Fibroblast of lung (primary cell): ENCODE measurements around the gene FHIT. TPM values are rescaled to one million over a fixed set of nuclear protein-coding genes. Genes with fewer than 3 reads are reported as not detected.

Experiments
- DNase-seq, 2 donors: peaks; one replicate each; pipeline versions ENCODE4 v3.0.0 to v3.0.0-alpha.2; 2010; ENCODE audit warnings: low read depth in 2 of 2
- H2AFZ ChIP-seq: 2 replicates; pipeline ENCODE4 v1.5.1; 2012; ENCODE audit warnings: low read length, control low read depth, inconsistent platforms
- H3K27ac ChIP-seq: 2 replicates; pipeline ENCODE4 v1.5.1; 2011; ENCODE audit warnings: low read length, control low read depth; ENCODE audit not compliant: insufficient read depth
- H3K27me3 ChIP-seq: 2 replicates; pipeline ENCODE4 v1.5.1; 2011; ENCODE audit warnings: mild to moderate bottlenecking, low read length; ENCODE audit not compliant: control insufficient read depth, insufficient read depth
- H3K36me3 ChIP-seq: 2 replicates; pipeline ENCODE4 v1.5.1; 2011; ENCODE audit warnings: low read length; ENCODE audit not compliant: control insufficient read depth, insufficient read depth
- H3K4me1 ChIP-seq: 2 replicates; pipeline ENCODE4 v1.5.1; 2011; ENCODE audit warnings: low read length; ENCODE audit not compliant: control insufficient read depth, insufficient read depth; ENCODE audit errors: extremely low read depth
- H3K4me2 ChIP-seq: 2 replicates; pipeline ENCODE4 v1.5.1; 2011; ENCODE audit warnings: low read length, control low read depth; ENCODE audit not compliant: insufficient read depth; ENCODE audit errors: extremely low read depth
- H3K4me3 ChIP-seq, 4 experiments: fragments of 200-600 bp in 1 of 4; sonication (generic) in 1 of 4; replicated peaks in 1 of 4; 2 replicates each; pipeline ENCODE4 v1.5.1; 2011 to 2016; ENCODE audit warnings: low read length in 4 of 4, low read depth in 3 of 4, mild to moderate bottlenecking in 3 of 4, control low read depth in 2 of 4, inconsistent platforms in 1 of 4, mixed read lengths in 1 of 4; ENCODE audit not compliant: insufficient read depth in 1 of 4; ENCODE audit errors: control extremely low read depth in 1 of 4
- H3K79me2 ChIP-seq: 2 replicates; pipeline ENCODE4 v1.5.1; 2012; ENCODE audit warnings: mild to moderate bottlenecking, low read length, inconsistent platforms; ENCODE audit not compliant: control insufficient read depth, insufficient read depth
- H3K9ac ChIP-seq: 2 replicates; pipeline ENCODE4 v1.5.1; 2011; ENCODE audit warnings: mild to moderate bottlenecking, low read length, control low read depth; ENCODE audit not compliant: insufficient read depth
- H3K9me3 ChIP-seq: 2 replicates; pipeline ENCODE4 v1.5.1; 2012; ENCODE audit warnings: low read depth, low read length; ENCODE audit not compliant: control insufficient read depth, insufficient read depth
- H4K20me1 ChIP-seq: 2 replicates; pipeline ENCODE4 v1.5.1; 2011; ENCODE audit warnings: low read length; ENCODE audit not compliant: control insufficient read depth, insufficient read depth; ENCODE audit errors: extremely low read depth
- EZH2 ChIP-seq: IDR thresholded peaks from 2 replicates; pipeline ENCODE4 v1.5.1; 2012; ENCODE audit warnings: low read length, control low read depth, mild to moderate bottlenecking; ENCODE audit errors: missing control alignments
- polyA plus RNA-seq, 2 donors: library from polyadenylated mRNA; depleted of rRNA in 1 of 2; stranded (reverse) in 1 of 2; unstranded in 1 of 2; fragments of >200 nt; gene quantifications; 2 replicates each; pipeline ENCODE4 v1.2.1, GENCODE V29; 2011 to 2012; ENCODE audit warnings: missing spikeins in 1 of 2
- total RNA-seq: library from RNA; depleted of rRNA; stranded (reverse); fragments of >200 nt; gene quantifications from 2 replicates; pipeline ENCODE4 v1.2.1, GENCODE V29; 2014
- TF ChIP-seq, protein P1 (sequence below), 2 donors: IDR thresholded peaks in 1 of 2; conservative IDR thresholded peaks in 1 of 2; 1 replicate in 1 of 2; 2 replicates in 1 of 2; pipeline ENCODE4 v1.5.1; 2011 to 2012; ENCODE audit warnings: low read length in 2 of 2, control low read depth in 1 of 2, inconsistent platforms in 1 of 2, low read depth in 1 of 2, mild to moderate bottlenecking in 1 of 2

Gene FHIT
- total and polyA plus RNA-seq, 2 donors (not counting 1 experiment from before 2014, with no cell fraction given), result 0.79 to 2.1 TPM

DNA sequence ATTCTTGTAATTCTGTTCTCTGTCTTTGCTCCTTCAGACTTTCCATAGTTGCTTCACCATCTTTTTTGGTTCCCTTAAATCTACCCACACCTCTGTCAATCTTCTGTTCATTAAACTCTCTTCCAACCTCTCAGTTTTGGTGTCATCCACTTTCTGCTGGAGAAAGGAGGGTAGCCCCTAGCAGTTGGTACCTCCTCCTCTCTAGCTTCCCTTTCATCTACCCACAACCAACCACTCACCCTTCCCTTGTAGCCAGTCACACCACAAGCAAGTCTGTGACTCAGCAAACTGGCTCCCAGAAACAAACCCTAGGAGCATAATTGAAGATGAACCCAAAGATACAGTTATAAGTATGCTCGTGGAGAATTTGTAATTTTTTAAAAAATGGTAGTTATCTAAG, 318.6 kb downstream of the FHIT start:
- DNase-seq, result peak in 1 of 2 donors; percentile 50
- no peaks in the 10 kb centered on the region for H3K4me1 ChIP-seq
- H3K27ac ChIP-seq, result no peak overlapping the region
- no peak overlapping the region for H3K4me2 ChIP-seq
- H3K4me3 ChIP-seq, result no peak overlapping the region
- H3K9me3 ChIP-seq, result no peaks in the 10 kb centered on the region
- H3K36me3 ChIP-seq, result no peaks in the 10 kb centered on the region
- no peak overlapping the region for H3K9ac ChIP-seq
- H2AFZ ChIP-seq, result no peak overlapping the region
- TF ChIP-seq EZH2, result no peak
- TF ChIP-seq, protein P1, sequence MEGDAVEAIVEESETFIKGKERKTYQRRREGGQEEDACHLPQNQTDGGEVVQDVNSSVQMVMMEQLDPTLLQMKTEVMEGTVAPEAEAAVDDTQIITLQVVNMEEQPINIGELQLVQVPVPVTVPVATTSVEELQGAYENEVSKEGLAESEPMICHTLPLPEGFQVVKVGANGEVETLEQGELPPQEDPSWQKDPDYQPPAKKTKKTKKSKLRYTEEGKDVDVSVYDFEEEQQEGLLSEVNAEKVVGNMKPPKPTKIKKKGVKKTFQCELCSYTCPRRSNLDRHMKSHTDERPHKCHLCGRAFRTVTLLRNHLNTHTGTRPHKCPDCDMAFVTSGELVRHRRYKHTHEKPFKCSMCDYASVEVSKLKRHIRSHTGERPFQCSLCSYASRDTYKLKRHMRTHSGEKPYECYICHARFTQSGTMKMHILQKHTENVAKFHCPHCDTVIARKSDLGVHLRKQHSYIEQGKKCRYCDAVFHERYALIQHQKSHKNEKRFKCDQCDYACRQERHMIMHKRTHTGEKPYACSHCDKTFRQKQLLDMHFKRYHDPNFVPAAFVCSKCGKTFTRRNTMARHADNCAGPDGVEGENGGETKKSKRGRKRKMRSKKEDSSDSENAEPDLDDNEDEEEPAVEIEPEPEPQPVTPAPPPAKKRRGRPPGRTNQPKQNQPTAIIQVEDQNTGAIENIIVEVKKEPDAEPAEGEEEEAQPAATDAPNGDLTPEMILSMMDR (conservative IDR thresholded peaks at IDR 0.05 in 1 of 2, IDR thresholded peaks at IDR 0.05 in 1 of 2; ENCODE audit: low read depth in 1 of 2, low read length in 2 of 2), result no peak
- H3K79me2 ChIP-seq, result no peaks in the 10 kb centered on the region
- no peaks in the 10 kb centered on the region for H3K27me3 ChIP-seq
- no peaks in the 10 kb centered on the region for H4K20me1 ChIP-seq

DNA sequence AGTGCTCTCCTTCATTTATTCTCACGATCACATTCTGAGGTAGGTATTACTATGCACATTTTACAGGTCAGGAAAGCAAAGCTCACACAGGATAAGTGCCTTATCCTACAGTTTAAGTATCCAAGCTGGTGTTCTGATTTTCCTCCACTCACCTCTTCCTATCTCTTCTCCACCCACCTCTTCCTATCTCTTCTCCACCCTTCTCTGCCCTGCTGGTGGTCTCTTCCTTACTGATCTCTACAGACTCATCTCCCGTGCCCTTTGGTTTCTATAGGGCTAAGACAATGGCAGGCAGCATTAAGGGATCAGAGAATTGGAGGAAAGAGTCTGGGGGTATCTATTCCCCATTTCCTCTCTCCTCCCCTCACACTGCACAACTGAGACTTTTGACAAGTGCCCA, 319.1 kb downstream of the FHIT start:
- no peak for DNase-seq
- Histone ChIP-seq H3K79me2 (no peaks in the 10 kb centered on the region), H3K9ac (no peak overlapping the region), H3K36me3 (no peaks in the 10 kb centered on the region), H3K4me1 (no peaks in the 10 kb centered on the region), H3K4me2 (no peak overlapping the region), H3K4me3 (no peak overlapping the region), H3K9me3 (no peaks in the 10 kb centered on the region), H3K27ac (no peak overlapping the region), H2AFZ (no peak overlapping the region), H4K20me1 (no peaks in the 10 kb centered on the region), H3K27me3 (no peaks in the 10 kb centered on the region)
- TF ChIP-seq EZH2, result no peak
- TF ChIP-seq, protein P1 (conservative IDR thresholded peaks at IDR 0.05 in 1 of 2, IDR thresholded peaks at IDR 0.05 in 1 of 2; ENCODE audit: low read depth in 1 of 2, low read length in 2 of 2), result no peak

GRCh38 chr3:60931452-60931851, 319.8 kb downstream of the FHIT start:
- DNase-seq, result no peak
- Histone ChIP-seq H3K4me1 (no peaks in the 10 kb centered on the region), H2AFZ (no peak overlapping the region), H3K27me3 (no peaks in the 10 kb centered on the region), H3K27ac (no peak overlapping the region), H3K36me3 (no peaks in the 10 kb centered on the region), H3K9me3 (no peaks in the 10 kb centered on the region), H3K4me2 (no peak overlapping the region), H3K79me2 (no peaks in the 10 kb centered on the region), H4K20me1 (no peaks in the 10 kb centered on the region), H3K4me3 (no peak overlapping the region), H3K9ac (no peak overlapping the region)
- TF ChIP-seq, protein P1 (conservative IDR thresholded peaks at IDR 0.05 in 1 of 2, IDR thresholded peaks at IDR 0.05 in 1 of 2; ENCODE audit: low read depth in 1 of 2, low read length in 2 of 2), result no peak
- no peak for TF ChIP-seq EZH2
